ENCODE results near the gene RFX2.

RFX2 gene

DNA sequence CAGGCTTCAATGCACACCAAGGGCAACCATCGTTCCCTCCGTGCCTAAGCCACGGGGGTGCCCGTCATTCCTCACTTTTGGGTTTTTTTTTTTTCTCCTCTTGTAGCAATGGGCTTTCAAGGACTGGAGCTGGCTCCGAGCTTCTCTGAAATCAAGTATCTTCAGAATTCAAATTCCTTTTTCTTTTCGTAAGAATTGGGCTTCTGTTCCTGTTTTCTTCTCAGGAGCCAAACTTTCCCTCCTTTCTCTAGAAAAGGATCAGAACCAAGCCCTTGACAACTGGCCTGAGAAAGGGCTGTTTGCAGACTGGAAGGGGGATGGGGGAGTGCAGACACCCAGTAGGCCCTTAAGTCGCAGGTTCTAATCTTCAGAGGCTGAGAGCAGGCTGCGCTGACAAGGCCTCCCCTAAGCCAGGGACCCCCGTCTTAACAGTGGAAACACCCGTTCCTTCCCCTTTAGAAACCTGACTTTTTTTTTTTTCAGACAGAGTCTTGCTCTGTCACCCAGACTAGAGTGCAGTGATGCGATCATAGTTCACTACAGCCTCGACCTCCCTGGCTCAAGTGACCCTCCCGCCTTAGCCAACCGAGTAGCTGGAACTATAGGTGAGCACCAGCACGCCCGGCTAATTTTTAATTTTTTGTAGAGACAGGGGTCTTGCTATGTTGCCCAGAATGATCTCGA, 51.6 kb downstream of the RFX2 start:
- DNase-seq, result no peak

DNA sequence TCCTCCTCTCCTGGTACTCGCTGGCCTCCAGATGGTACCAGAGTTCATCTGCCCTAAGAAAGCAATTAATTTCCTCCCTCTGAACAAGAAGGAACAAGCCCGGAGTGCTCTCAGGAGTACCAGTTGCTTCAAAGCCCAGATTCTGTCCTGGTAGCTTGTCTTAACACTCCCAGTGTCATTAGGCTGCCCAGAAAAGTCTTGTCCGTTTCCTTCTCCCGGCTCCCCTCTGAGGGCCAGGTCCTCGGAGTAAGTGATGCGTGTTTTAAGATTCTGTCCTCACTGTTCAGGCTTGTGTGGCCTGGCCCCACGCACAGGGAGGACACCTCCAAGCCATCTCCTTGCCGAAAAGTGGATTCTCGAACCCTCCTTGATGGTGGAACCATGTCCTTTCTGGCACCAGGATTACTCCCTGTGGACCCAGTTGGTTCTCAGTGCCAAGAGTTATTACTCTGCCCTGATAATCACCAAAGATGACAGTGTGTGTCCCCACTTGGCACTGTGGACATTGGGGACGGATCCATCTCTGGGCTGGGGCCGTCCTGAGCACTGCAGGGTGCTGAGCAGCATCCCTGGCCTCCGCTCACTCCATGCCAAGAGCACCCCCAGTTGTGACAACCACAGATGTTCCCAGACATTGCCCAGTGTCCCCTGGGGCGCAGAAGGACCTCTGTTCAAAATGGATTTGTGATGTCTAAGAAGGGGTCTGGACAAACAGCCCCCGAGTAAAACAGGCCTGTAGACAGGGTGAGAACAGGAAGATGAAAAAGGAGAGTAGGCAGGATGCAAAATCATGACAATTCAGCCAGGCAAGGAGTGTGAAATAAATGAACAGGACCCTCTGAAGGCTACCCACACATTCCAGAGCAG, 52.4 kb downstream of the RFX2 start:
- DNase-seq, result no peak

DNA sequence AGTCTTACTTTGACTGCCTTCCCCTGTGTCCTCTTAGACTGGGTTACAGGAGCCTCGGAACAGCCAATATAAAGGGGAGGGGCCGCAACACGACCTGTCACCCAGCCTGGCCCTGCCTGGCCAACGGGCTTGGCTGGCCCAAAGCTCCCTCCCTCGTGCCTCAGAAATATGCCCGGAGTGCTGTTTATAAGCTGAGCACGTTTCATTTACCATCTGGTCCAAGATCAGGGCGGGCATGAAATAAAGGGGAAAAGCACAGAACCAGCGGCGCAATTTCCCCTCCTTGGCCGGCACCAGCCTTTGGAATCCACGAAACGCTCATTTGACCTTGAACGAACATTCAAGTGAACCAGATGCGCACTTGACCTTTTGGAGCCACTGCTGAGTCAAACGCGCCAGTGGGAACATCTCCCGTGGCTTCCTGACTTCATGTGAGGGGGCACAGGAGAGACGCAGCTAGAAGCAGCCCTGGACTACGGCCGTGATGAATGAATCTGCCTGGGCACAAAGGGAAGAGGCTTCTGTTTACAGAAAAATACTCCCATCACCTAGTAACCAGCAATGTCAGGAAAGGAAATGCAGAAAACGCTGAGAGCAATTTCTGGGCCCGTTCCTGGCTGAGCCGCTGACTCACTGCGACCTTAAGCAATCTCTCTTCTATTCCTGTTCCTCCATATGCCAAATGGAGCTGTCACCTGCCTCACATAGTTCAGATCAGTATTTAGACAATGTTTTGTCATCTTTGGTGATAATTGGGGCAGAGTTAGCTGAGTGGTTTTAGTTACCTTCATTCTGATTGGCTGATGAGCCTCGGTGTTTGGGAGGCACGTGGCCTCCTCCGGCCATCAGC, 53.3 kb downstream of the RFX2 start:
- DNase-seq, result peak; percentile 95

DNA sequence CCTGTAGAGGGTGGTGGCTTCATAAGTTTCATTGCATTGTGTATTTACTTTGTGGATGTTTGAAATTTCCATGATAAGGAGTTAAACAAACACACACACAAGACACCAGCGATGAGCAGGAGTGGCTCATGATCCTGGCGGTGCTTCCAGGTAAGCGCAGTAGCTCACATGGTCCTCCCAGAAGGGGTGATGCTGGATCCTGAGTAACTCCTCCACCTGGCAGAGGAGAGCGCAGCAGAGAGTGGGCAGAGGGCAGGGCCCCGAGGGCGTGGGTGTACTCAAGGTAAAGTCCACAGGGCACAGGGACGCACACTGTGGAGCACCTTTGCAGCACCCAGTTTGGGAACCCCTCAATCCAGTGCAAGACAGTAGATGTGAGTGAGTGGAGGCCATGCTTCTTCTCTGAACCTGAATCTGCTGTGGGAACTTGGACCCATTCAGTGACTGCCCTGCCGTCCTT, 54.0 kb downstream of the RFX2 start:
- no peak for DNase-seq

- DNase-seq, result no peak
Measured at GRCh38 chr19:6055013-6055795, 55.1 kb downstream of the RFX2 start.

DNA sequence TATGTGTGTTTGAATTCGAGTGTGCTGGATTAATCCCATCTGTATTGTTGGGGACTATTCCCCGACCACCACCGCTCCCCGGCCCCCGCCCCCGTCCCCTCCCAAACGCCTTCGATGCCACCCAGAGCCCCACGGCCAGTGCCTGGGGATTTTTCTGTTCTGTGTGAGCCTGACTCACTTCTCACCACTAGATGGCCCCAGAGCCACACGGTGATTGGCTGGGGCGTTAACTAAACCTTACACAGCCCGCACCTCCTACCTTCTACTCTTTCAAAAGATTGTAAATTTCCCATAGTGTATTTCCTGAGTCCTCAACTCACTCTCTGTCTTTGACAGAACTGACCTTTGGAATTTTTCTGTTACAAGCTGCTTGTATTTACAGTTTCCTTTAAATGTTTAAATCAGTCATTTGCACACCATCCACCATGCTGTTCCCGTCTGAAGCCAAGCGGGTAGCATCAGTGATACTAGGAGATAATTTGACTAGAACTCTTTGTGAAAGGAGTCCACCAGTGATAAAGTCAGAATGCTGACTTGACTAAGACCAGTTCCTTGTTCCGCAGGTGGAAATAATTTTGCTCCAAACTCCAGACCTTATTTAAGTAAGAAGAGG, 61.4 kb downstream of the RFX2 start:
- peak; percentile 51 for DNase-seq

DNA sequence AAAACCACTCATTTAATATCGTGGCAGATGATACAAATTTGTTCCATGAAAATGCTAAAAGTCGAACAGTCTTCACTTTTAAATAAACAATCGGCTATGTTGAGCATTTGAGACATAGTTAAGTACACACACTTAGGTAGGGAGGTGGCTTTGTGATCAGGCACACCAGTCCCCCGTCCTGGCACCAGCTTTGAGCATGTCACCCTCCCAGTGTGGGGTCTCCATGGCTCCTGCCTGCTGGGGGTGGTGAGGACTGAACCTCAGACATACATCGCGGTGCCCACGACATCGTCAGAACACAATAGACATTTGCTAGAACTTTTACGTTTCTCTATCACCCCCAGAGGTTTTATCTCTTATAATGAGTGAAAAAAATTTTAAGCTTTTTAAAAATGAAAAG, 62.0 kb downstream of the RFX2 start:
- DNase-seq, result no peak

DNA sequence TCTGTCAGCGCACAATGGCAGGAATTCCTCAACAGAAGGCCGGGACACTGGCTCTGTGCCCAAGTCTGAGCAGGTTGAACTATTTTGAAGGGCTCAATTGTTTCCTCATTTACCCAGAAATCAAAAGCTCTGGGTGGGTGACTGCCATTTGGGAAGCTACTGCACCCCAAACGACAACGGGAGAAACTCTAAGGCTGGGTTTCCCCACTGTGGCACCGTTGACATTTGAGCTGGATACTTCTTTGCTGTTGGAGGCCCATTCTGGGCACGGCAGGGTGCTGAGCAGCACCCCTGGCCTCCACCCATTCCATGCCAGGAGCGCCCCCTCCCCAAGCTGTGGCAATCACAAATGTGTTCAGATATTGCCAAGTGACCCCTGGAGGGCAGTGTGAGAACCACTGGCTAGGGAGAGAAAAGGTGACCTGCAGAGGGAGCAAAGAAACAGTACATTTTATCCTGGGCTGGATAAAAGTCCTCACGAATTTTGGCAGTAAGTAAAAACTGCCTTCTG, 62.5 kb downstream of the RFX2 start:
- DNase-seq, result peak; percentile 55

DNA sequence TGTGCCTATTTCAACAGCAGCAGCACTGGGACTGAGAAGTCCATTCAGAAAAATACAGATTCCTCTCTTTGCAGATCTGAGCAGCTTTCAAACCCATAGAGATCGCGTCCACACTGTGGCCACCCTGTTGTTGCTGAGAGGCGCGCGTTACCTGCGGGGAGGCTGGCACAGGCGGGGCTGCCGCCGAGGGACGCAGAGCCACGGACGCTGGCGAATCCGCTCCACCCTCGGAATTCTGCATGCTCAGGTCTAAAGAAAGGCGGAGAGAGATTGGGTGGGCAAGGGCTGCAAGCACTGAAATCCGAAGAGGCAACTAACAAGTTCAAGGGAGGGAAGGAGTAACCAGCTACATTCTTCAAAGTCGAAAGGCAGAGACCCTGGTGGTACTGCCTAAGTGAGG, 63.0 kb downstream of the RFX2 start:
- DNase-seq, result no peak

GRCh38 chr19:6045108-6045507, 65.2 kb downstream of the RFX2 start:
- DNase-seq, result no peak

GRCh38 chr19:6044056-6044805, 66.1 kb downstream of the RFX2 start:
- no peak for DNase-seq

GRCh38 chr19:6042776-6043726, 67.2 kb downstream of the RFX2 start:
- DNase-seq, result no peak

DNA sequence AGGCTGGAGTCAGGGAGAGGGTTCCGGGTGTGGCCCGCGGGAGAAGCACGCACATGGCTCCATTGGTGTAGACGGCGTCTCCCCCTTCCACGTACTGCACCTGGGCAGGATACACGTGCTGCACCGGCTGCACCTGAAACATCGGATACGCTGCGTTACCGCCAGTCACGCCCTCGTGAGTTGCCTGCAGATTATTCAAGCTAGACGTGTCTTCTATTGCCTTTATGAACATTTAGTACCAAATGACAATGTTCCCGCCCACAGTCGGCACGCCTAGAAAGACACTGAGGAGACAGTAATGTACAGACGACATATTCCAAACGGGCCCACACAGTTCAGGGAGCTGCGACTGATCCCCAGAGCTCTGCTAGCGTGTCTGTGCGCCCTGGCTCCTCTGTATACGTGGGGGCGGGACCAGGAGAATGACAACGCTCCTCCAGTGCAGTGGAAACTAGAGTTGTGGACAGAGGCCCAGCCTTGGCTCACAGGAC, 68.3 kb downstream of the RFX2 start:
- DNase-seq, result no peak

- no peak for DNase-seq
Measured at GRCh38 chr19:6041071-6041470, 69.2 kb downstream of the RFX2 start.

DNA sequence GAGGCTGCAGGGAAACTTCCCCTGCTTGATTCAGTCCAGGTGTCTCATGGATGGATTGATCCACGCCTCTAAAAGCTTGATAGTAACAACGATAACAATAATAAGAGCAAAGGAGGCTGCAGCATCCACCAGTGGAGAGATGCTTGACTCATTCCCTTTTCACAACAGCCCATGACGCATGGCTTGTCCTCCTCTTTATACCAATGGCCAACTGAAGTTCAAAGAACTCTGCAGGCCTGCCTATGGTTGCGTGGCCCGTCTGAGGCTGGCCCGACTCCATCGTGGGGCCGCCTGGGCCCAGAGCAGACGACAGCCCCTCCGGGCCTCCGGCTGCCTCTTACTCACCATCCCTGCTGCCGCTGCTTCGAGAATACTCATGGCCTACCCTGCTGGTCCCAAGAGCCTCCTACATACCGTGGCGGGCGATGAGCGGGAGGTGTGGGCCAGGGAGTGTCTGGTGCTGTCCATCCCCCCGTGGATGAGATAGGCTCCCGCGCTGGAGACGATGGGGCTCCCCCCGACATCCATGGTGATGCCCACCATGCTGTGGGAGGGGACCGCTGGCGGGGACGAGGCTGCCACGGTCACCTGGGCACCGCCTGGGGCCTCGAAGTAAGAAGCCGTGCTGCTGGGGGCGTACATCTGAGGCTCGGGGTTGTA, 70.6 kb downstream of the RFX2 start:
- DNase-seq, result no peak

DNA sequence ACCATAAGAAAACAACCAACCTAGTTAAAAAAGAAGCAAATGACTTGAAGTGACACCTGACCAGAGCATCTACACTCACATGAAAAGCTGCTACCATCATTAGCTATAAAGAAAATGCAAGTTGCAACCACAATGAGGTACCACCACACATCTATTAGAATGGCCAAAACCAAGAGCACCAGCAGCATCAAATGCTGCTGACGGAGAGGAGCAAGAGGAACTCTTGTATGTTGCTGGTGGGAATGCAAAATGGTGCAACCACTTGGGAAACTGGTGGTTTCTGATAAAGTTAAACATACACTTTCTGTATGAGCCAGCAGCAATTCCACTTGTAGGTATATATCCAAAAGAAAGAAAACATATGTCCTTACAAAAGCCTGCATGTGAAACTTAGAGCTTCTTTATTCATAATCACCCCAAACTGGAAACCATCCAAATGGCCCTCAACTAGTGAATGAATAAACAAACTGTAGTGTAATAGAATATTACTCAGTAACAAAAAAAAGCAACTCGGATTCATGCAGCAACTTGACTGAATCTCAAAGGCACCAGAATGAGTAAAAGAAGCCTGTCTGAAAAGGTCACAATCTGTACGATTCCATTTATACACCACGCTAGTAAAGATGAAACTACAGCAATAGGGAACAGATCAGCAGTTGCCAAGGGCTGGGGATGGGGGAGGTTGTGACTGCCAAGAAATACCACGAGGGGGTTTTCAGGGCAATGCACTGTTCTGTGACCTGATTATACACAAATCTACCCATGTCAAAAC, 71.5 kb downstream of the RFX2 start:
- DNase-seq, result peak; percentile 44

DNA sequence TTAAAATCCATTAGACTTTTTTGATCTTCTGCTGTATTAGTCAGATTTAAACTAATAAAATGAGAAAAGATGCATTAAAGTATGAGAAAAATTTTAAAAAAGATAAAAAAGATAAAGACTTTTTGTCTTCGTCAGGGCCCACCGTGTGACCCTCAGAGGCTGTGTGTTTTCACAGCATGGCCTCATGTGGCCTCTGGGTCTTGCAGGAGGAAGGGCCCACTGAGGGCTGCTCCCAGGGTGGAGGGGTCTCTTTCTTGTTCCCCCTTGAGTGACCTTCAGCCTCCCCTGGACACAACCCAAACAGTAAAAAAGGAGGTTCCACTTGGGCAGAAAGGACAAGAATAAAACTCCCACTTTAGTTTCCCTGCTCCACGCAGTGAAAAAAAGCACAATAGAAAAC, 75.3 kb downstream of the RFX2 start:
- no peak for DNase-seq

GRCh38 chr19:6034512-6034911, 75.8 kb downstream of the RFX2 start:
- no peak for DNase-seq

Measured in HCEC 1CT (cell line).